GM13976 (cell line): ENCODE data around the gene ELANE.

Source experiments
- DNase-seq: peaks from one replicate; pipeline ENCODE4 v3.0.0; 2012; ENCODE audit warnings: low spot score
- in situ Hi-C: fragments of 300-500 bp; cut with MboI; formaldehyde crosslinking; loops from one replicate; pipeline ENCODE4 v1.12.0; 2022; ENCODE audit warnings: low sequenced_read_pairs, mixed read lengths, inconsistent platforms; ENCODE audit not compliant: unreplicated experiment
- TF ChIP-seq, protein P1 (sequence below): IDR thresholded peaks from 2 replicates; pipeline ENCODE4 v1.5.1; 2012; ENCODE audit warnings: borderline replicate concordance, mild to moderate bottlenecking; ENCODE audit not compliant: insufficient read depth; ENCODE audit errors: extremely low read depth, missing control alignments, control extremely low read depth

The ELANE gene

DNA sequence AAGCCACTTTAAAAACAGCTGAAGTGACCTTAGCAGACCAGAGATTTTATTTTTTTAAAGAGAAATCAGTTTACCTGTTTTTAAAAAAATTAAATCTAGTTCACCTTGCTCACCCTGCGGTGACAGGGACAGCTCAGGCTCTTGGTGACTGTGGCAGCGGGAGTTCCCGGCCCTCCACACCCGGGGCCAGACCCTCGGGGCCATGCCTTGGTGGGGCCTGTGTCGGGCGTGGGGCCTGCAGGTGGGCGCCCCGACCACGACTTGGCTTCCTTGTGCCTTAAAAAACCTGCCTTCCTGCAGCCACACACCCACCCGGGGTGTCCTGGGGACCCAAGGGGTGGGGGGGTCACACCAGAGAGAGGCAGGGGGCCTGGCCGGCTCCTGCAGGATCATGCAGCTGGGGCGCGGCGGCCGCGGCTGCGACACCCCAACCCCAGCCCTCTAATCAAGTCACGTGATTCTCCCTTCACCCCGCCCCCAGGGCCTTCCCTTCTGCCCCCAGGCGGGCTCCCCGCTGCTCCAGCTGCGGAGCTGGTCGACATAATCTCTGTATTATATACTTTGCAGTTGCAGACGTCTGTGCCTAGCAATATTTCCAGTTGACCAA, 41.1 kb upstream of the ELANE start:
- in situ Hi-C loops: no loop called here
- no peak for DNase-seq
- TF ChIP-seq, protein P1, sequence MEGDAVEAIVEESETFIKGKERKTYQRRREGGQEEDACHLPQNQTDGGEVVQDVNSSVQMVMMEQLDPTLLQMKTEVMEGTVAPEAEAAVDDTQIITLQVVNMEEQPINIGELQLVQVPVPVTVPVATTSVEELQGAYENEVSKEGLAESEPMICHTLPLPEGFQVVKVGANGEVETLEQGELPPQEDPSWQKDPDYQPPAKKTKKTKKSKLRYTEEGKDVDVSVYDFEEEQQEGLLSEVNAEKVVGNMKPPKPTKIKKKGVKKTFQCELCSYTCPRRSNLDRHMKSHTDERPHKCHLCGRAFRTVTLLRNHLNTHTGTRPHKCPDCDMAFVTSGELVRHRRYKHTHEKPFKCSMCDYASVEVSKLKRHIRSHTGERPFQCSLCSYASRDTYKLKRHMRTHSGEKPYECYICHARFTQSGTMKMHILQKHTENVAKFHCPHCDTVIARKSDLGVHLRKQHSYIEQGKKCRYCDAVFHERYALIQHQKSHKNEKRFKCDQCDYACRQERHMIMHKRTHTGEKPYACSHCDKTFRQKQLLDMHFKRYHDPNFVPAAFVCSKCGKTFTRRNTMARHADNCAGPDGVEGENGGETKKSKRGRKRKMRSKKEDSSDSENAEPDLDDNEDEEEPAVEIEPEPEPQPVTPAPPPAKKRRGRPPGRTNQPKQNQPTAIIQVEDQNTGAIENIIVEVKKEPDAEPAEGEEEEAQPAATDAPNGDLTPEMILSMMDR: no peak

DNA sequence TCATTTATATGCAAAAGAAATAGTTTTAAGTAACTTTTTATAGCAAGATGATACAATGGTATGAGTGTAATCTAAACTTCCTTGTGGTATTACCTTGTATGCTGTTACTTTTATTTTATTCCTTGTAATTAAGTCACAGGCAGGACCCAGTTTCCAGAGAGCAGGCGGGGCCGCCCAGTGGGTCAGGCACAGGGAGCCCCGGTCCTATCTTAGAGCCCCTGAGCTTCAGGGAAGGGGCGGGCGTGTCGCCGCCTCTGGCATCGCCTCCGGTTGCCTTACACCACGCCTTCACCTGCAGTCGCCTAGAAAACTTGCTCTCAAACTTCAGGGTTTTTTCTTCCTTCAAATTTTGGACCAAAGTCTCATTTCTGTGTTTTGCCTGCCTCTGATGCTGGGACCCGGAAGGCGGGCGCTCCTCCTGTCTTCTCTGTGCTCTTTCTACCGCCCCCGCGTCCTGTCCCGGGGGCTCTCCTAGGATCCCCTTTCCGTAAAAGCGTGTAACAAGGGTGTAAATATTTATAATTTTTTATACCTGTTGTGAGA, 40.5 kb upstream of the ELANE start:
- TF ChIP-seq, protein P1: no peak
- DNase-seq: no peak
- in situ Hi-C loops: no loop called here

DNA sequence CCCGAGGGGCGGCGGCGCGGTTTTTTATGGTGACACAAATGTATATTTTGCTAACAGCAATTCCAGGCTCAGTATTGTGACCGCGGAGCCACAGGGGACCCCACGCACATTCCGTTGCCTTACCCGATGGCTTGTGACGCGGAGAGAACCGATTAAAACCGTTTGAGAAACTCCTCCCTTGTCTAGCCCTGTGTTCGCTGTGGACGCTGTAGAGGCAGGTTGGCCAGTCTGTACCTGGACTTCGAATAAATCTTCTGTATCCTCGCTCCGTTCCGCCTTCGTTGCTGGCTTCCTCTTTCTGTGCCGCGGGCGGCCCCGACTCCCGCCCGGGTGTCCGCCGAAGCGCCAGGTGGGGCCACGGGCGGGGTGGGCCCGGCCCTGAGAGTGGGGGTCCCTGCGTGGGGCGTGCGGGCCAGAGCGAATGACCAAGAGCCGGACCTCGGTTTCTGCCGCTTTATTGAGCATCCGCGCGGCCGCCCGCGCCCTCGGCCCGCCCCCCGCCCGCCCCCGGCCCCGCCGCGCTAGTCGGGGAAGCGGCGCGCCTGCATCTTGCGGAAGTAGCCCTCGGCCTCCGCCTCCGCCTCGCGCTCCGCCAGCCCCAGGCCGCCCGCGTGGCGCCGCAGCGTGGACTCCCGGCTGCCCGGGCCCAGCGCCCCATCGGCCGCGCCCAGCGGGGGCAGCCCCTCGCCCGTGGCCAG, 39.9 kb upstream of the ELANE start:
- TF ChIP-seq, protein P1: no peak
- in situ Hi-C loops: no loop called here
- DNase-seq: no peak

DNA sequence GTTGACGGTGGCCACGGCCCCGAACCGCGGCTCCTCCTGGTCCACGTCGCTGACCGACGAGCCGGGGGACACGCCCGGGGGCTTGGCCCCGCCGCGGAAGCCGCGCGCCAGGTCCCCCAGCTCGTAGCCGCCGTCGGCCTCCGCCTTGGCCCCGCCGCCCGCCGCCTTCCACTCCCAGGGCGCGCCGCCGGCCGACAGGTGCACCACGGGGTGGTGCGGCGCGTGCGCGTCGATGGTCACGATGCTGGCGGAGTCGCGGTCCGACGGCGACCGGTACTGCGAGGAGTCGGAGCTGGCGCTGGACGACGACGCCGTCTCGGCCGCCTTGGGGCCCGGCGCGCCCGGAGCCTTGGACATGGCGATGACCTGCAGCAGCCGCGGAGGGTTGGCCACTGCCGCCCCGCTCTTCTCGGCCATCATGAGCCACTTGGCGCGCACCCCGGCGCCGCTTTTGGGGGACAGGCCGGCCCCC, 39.3 kb upstream of the ELANE start:
- in situ Hi-C loops: no loop called here
- TF ChIP-seq, protein P1: no peak
- no peak for DNase-seq

DNA sequence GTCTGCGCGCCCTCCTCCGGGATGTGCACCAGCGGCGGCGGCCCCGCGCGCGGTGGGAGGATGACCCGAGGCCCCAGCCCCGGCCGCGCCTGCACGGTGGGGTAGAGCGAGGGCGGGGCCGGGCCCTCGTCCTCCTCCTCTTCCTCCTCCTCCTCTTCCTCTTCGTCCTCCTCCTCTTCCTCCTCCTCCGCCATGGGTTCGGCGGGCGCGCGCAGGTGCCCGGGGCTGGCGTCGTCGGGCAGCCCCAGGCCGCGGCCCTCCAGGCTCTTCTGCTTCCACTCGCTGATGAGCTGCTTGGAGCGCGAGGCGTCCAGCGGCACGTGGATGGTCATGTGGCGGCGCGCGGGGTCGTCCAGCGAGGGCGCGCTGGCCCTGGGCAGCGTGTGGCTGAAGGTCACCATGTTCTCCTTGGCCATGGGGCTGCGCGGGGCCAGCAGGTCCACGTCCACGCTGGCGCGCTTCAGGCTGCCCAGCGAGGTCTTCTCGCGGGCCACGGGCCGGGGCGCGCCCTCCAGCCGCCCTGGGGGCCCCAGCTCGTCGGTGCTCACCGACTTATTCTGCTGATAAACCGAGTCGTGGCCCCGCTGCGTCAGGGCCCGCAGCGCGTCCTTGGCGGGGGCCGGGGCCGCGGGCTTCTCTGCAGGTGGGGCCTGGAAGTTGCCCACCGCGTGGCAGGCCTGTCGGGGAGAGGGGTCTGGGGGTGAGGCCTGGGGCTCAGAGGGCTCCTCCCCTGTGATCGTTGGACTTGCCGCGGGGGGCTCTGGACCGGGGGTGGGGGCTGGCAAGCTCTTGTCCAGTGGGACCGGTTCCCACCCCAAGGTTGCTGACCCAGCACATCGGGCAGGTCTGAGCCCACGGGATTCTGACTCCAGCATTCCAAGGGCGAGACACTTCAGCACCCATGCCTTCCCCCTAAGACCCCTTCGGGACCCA, 38.6 kb upstream of the ELANE start:
- DNase-seq: no peak
- in situ Hi-C loops: no loop called here
- TF ChIP-seq, protein P1: no peak

DNA sequence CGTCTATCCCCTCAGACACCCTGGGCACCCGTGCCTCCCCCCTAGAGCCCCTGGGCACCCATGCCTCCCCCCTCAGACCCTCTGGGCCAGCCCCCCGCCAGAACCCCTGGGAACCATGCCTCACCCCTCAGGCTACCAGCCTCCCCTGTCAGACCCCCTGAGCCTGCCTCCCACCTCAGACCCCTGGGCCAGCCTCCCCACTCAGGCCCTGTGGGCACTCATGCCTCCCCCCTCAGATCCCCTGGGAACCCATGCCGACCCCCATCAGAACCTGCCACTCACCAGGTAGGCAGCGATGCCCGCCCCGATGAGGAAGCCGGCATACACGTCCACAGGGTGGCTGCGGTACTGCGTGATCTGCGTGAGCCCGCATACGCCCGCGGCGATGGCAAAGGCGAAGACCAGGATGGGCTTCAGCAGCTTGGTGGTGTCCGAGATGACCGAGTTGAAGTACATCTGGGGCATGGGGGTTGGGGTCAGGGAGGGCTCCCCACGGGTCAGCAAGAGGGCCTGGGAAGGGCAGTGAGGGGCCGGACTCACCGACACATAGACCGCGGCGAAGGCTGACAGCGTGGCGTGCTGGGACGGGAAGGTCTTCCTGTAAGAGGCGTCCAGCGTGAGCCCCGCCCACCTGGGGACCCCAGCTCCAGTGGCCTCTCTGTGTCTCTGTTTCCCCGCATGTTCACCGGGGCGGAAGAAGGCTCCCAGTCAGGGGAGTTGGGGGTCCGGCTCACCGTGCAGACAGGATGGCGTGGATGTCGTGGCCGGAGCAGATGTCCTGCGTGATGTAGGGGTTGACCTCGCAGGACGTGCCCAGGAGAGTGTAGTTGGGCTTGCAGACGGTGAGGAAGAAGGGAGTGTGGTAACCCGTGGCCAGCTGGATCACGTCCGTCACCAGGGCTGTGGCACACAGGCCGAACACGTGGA, 37.7 kb upstream of the ELANE start:
- TF ChIP-seq, protein P1: no peak
- in situ Hi-C loops: no loop called here
- no peak for DNase-seq
